Adipocyte (in vitro differentiated cells): Measurements from ENCODE around the gene UGT1A5.

Experiments used
- DNase-seq: peaks from one replicate; pipeline ENCODE4 v3.0.0-alpha.2; 2015; ENCODE audit warnings: low read depth
- H3K27me3 ChIP-seq: replicated peaks from 2 replicates; pipeline ENCODE4 v1.7.0; 2013; ENCODE audit warnings: mild to moderate bottlenecking, low read length, moderate library complexity; ENCODE audit not compliant: control insufficient read depth, insufficient read depth
- H3K36me3 ChIP-seq: 2 replicates; pipeline ENCODE4 v1.7.0; 2013; ENCODE audit warnings: low read length, mild to moderate bottlenecking, moderate library complexity; ENCODE audit not compliant: control insufficient read depth, insufficient read depth, severe bottlenecking
- H3K4me1 ChIP-seq: 2 replicates; pipeline ENCODE4 v1.7.0; 2013; ENCODE audit warnings: mild to moderate bottlenecking, low read length, moderate library complexity; ENCODE audit not compliant: control insufficient read depth, insufficient read depth
- H3K4me3 ChIP-seq: 2 replicates; pipeline ENCODE4 v1.7.0; 2013; ENCODE audit warnings: mild to moderate bottlenecking, low read length, moderate library complexity
- H3K9ac ChIP-seq: 2 replicates; pipeline ENCODE4 v1.7.0; 2013; ENCODE audit warnings: mild to moderate bottlenecking, low read length, moderate library complexity
- H3K9me3 ChIP-seq: 2 replicates; pipeline ENCODE4 v1.7.0; 2013; ENCODE audit warnings: mild to moderate bottlenecking, low read length, moderate library complexity; ENCODE audit not compliant: control insufficient read depth

UGT1A5 gene

DNA sequence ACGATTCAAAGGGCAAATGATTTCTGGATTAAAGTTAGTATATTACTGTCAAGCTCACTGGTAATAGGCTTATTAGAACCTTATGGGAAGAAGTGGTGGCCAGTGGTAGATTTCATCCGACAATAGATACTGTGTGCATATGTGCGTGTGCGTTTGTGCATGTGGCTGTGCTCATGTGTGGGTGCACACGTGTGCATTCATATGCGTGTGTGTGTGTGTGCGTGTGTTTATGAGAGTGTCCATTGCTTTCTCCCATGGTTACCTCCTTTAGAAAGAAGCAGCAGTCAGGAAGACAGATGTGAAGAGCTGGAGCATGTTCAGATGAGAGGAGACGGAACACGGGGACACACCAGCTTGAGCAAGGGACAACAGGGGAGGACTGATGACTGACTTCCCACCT, 56.6 kb downstream of the UGT1A5 start:
- no peaks in the 10 kb centered on the region for H3K36me3 ChIP-seq
- DNase-seq, result no peak
- H3K4me3 ChIP-seq, result no peak overlapping the region
- H3K27me3 ChIP-seq, result no peaks in the 10 kb centered on the region
- peaks cover 6% of the 10 kb centered on the region for H3K4me1 ChIP-seq
- no peaks in the 10 kb centered on the region for H3K9me3 ChIP-seq
- no peak overlapping the region for H3K9ac ChIP-seq

DNA sequence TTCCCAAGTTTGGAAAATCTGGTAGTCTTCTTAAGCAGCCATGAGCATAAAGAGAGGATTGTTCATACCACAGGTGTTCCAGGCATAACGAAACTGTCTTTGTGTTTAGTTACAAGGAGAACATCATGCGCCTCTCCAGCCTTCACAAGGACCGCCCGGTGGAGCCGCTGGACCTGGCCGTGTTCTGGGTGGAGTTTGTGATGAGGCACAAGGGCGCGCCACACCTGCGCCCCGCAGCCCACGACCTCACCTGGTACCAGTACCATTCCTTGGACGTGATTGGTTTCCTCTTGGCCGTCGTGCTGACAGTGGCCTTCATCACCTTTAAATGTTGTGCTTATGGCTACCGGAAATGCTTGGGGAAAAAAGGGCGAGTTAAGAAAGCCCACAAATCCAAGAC, 59.4 kb downstream of the UGT1A5 start:
- no peak overlapping the region for H3K9ac ChIP-seq
- H3K36me3 ChIP-seq, result no peaks in the 10 kb centered on the region
- no peak overlapping the region for H3K4me3 ChIP-seq
- H3K27me3 ChIP-seq, result no peaks in the 10 kb centered on the region
- H3K4me1 ChIP-seq, result peaks cover 3% of the 10 kb centered on the region
- peaks cover 12% of the 10 kb centered on the region for H3K9me3 ChIP-seq
- DNase-seq, result no peak

DNA sequence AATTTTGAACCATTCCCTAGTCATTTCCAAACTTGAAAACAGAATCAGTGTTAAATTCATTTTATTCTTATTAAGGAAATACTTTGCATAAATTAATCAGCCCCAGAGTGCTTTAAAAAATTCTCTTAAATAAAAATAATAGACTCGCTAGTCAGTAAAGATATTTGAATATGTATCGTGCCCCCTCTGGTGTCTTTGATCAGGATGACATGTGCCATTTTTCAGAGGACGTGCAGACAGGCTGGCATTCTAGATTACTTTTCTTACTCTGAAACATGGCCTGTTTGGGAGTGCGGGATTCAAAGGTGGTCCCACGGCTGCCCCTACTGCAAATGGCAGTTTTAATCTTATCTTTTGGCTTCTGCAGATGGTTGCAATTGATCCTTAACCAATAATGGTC, 59.9 kb downstream of the UGT1A5 start:
- Histone ChIP-seq H3K36me3 (no peaks in the 10 kb centered on the region), H3K27me3 (no peaks in the 10 kb centered on the region), H3K9me3 (peaks cover 16% of the 10 kb centered on the region), H3K9ac (no peak overlapping the region), H3K4me1 (peaks cover 3% of the 10 kb centered on the region), H3K4me3 (no peak overlapping the region)
- no peak for DNase-seq

DNA sequence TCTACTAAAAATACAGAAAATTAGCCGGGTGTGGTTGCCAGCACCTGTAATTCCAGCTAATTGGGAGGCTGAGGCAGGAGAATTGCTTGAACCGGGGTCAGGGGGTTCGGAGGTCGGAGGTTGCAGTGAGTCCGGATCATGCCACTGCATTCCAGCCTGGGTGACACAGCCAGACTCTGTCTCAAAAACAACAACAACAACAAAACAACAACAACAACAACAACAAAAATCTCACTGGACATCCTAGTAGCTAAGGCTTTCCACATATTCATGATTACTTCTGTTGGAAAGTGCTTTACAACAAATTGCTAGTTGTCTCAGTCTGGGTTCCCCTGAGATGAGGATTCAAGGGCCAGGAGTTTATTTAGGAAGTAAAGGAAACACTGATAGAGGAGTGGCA, 61.1 kb downstream of the UGT1A5 start:
- no peak overlapping the region for H3K4me3 ChIP-seq
- DNase-seq, result no peak
- no peaks in the 10 kb centered on the region for H3K36me3 ChIP-seq
- no peaks in the 10 kb centered on the region for H3K27me3 ChIP-seq
- H3K9ac ChIP-seq, result no peak overlapping the region
- H3K9me3 ChIP-seq, result peaks cover 24% of the 10 kb centered on the region
- H3K4me1 ChIP-seq, result peaks cover 3% of the 10 kb centered on the region

DNA sequence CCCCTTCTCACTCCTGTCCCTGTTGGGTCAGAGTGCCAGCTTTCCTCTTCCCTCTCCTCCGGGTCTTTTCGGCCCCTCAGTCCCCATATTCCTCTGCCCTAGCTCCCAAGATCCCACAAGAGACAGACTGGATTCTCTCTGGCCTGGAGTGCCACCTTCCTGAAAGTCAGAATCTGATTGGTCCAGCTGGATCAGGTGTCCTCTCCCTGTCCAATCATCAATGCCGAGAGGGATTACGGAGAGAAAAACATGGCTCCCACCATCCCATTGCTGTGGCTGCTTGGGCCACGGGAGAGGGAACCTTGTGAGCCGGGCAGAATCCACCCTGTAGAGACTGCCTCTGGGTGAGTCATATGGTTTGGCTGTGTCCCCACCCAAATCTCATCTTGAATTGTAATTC, 62.7 kb downstream of the UGT1A5 start:
- Histone ChIP-seq H3K9me3 (peaks cover 25% of the 10 kb centered on the region), H3K36me3 (no peaks in the 10 kb centered on the region), H3K9ac (no peak overlapping the region), H3K4me3 (no peak overlapping the region), H3K27me3 (no peaks in the 10 kb centered on the region), H3K4me1 (peaks cover 3% of the 10 kb centered on the region)
- DNase-seq, result no peak

DNA sequence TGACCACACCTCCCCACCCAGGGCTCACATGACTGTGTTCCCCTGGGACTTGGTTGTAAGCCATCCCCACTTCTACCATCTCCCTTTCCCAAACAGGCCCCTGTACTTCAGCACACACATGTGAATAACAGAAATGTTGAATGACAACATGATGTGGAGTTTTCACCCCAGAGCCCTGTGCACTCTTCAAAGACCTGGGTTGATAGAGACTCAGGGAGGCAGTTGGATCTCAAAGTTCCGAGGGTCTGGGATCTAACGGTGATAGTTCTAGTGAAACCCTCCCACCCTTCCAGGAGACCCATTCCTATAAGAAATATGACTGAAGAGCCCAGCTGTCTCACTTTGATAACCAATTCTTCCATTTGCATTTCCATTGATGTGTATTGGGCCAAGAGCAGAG, 65.3 kb downstream of the UGT1A5 start, which contains the start of gene MROH2A:
TSS of gene MROH2A (plus strand) at position 301 of the 400 bp plus-strand sequence. CDS start 1,029 bp downstream, outside the sequence.
- Histone ChIP-seq H3K4me3 (no peak within 1 kb of the TSS), H3K9me3 (peaks cover 25% of the 10 kb centered on the region), H3K4me1 (peaks cover 3% of the 10 kb centered on the region), H3K27me3 (no peaks in the 10 kb centered on the region), H3K9ac (no peak within 1 kb of the TSS), H3K36me3 (no peaks in the 10 kb centered on the region)
- no peak for DNase-seq

DNA sequence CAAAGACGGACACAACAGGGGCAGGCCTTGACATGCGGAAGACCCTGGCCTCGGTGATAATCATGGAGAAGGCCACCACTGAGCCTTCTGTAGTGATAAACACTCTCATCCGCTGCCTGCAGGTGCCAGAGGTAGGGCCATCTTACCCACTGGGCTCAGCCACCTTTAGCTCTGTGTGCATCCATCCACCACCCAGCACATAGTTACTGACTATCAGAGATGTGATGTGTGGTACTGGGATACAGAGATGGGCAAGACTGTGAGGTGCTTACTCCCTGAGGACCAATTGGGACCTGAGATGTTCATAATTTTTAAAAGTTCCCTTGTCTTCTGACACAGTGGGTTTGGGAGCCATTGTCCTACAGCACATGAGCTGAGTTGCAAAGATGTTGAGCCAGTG, 67.0 kb downstream of the UGT1A5 start:
- DNase-seq, result no peak
- no peaks in the 10 kb centered on the region for H3K36me3 ChIP-seq
- H3K4me3 ChIP-seq, result no peak overlapping the region
- peaks cover 25% of the 10 kb centered on the region for H3K9me3 ChIP-seq
- H3K27me3 ChIP-seq, result no peaks in the 10 kb centered on the region
- peaks cover 3% of the 10 kb centered on the region for H3K4me1 ChIP-seq
- no peak overlapping the region for H3K9ac ChIP-seq

DNA sequence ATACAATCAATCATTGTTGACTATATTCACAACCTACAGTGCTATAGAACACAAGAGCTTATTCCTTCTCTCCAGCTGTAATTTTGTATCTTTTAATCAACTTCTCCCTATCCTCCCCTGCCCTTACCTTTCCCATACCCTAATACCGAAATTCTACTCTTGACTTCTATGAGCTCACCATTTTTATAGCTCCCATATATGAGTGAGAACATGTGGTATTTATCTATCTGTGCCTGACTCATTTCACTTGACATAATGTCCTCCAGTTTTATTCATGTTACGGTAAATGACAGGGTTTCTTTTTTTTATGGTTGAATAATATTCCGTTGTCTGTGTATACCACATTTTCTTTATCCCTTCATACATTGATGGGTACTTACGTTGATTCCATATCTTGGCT, 68.1 kb downstream of the UGT1A5 start:
- no peak for DNase-seq
- Histone ChIP-seq H3K9me3 (peaks cover 19% of the 10 kb centered on the region), H3K27me3 (no peaks in the 10 kb centered on the region), H3K9ac (no peak overlapping the region), H3K36me3 (no peaks in the 10 kb centered on the region), H3K4me3 (no peak overlapping the region), H3K4me1 (no peaks in the 10 kb centered on the region)

DNA sequence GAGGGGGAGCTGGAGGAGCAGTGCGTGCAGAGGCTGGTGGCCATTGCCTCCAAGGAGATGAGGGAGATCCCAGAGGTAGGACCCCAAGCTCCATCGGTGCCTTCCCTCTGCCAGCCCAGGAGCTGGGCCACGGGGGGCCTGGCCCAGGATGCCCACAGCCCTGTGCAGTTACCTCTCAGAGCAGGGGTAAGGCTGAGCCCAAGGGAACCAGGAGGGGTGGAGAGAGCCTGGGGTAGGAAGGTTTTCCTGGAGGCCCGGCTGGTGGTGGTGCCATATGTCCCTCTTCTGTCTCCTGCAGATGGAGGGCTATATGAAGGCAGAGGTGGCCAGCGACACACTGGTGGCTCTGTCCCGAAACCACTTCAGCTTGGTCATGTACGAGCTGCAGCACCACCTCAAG, 76.8 kb downstream of the UGT1A5 start:
- Histone ChIP-seq H3K27me3 (peaks cover 10% of the 10 kb centered on the region), H3K9me3 (no peaks in the 10 kb centered on the region), H3K9ac (no peak overlapping the region), H3K36me3 (no peaks in the 10 kb centered on the region), H3K4me3 (no peak overlapping the region), H3K4me1 (no peaks in the 10 kb centered on the region)
- no peak for DNase-seq

DNA sequence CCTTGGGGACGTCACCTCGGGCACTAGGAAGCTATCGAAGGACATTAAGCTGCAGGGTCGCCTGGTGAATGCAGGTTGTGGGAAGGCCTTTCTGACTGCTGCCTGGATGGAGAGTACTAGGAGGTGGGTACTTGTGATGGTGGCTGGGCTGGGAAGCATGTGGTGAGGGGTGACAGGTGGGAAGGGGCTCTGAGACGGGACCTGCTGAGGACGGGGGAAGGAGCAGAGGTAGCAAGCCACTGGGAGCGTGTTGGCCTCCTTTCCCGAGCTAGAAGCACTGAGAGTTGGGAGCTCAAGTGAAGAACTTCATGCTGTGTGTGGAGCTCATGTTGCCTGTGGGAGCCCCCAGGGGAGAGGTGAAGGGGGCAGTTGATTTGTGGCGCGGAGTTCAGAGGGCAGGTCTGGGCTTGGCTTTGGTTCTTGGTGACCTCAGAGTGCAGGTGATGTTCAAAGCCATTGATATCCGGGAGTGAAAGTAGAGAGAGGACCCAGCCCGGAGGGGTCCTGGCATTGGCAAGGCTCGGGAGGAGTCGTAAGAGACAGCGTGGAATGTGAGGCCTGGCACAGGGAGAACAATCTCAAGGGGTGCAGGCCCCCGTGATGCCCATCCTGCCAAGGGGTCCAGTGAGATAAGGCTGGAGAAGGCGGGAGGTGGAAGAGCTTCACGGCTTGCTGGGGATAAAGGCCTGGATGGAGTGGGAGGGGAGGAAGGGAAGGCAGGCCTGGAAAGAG, 78.6 kb downstream of the UGT1A5 start:
- Histone ChIP-seq H3K9me3 (no peaks in the 10 kb centered on the region), H3K4me3 (no peak overlapping the region), H3K9ac (no peak overlapping the region), H3K4me1 (no peaks in the 10 kb centered on the region), H3K27me3 (peaks cover 10% of the 10 kb centered on the region), H3K36me3 (no peaks in the 10 kb centered on the region)
- no peak for DNase-seq

DNA sequence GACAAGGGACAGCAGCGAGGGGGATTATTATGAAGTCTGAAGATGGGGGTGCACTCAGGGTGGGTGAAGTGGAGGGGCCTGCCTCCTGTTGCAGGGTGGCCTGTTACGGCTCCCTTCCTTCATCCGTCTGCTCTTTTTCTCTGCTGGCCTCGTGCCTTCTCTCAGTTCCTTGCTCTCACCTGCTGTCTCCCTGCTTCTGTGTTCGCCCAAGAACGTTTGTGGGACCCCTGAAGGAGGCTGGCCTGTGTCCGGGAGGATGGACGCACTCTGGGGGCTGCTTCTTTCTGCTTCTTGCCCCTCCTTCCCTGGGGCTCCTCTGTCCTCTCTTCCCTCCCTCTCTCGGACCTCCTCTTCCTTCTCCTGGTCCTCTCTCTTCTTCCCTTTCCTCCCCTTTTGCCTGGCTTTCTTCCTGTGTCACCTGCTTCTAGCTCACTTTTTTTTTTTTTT, 79.2 kb downstream of the UGT1A5 start:
- Histone ChIP-seq H3K4me3 (no peak overlapping the region), H3K27me3 (peaks cover 10% of the 10 kb centered on the region), H3K36me3 (no peaks in the 10 kb centered on the region), H3K9ac (no peak overlapping the region), H3K4me1 (no peaks in the 10 kb centered on the region), H3K9me3 (no peaks in the 10 kb centered on the region)
- DNase-seq, result no peak

DNA sequence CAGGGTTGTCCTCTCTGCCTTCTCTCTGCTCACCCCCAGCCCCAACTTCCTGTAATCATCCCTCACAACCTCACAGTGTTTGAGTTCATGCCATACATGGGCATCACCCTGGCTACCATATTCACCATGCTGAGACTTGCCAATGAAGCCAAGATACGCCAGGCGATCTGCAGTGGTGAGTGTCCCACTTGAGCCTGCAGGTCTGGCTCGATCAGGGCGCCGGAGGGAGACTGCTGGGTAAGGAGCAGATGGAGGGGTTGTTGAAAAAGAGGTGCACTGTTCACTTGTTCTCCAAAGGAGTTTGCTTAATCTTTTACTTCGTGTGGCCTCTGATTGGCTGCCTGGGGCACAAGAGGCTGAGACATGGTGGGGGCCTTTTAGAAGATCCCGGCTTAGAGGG, 80.0 kb downstream of the UGT1A5 start:
- no peaks in the 10 kb centered on the region for H3K9me3 ChIP-seq
- peaks cover 10% of the 10 kb centered on the region for H3K27me3 ChIP-seq
- no peaks in the 10 kb centered on the region for H3K36me3 ChIP-seq
- no peak overlapping the region for H3K9ac ChIP-seq
- H3K4me1 ChIP-seq, result no peaks in the 10 kb centered on the region
- H3K4me3 ChIP-seq, result no peak overlapping the region
- DNase-seq, result no peak
